Measurements from ENCODE around the gene GALE.
A peak's percentile ranks its signal among the peaks of the same experiment; 100 is the strongest.

GALE gene

GRCh38 chr1:23751050-23751814, 49.3 kb downstream of the GALE start:
- peak; percentile 68 for DNase-seq (ENCODE audit: low spot score)

GRCh38 chr1:23748016-23748415, 52.5 kb downstream of the GALE start:
- no peak for DNase-seq (ENCODE audit: low spot score)

Measured in hematopoietic multipotent progenitor cell treated with erythropoietin and hydrocortisone succinate and interleukin-3 and kit ligand, for 15 days (in vitro differentiated cells).